NCI-H146 treated with DMSO at 0.1 percent for 48 hours (cell line): ENCODE data around the gene SEPTIN1.
A peak's percentile ranks its signal among the peaks of the same experiment; 100 is the strongest.
"Not testable (repeated sequence)": the region's sequence is repeated elsewhere in the genome, so short reads cannot be mapped to it uniquely, and the experiment has no call there.

Experiments used
- DNase-seq: peaks from one replicate; lab custom pipeline; 2025; ENCODE audit not compliant: unreplicated experiment; lab: John Stamatoyannopoulos, UW

SEPTIN1 gene

GRCh38 chr16:30342751-30343490 lies 39.4 kb downstream of the SEPTIN1 start:
- DNase-seq = no peak

- peak; percentile 19 for DNase-seq
These were observed 40.4 kb downstream of the SEPTIN1 start for GRCh38 chr16:30341971-30342370.

- DNase-seq = peak; percentile 93
These were observed 41.7 kb downstream of the SEPTIN1 start for GRCh38 chr16:30340621-30341020.

GRCh38 chr16:30338715-30339114 lies 43.6 kb downstream of the SEPTIN1 start:
- not testable (repeated sequence) for DNase-seq

- DNase-seq = not testable (repeated sequence)
These were observed 44.4 kb downstream of the SEPTIN1 start for GRCh38 chr16:30337964-30338357.

- no peak for DNase-seq
These were observed 46.5 kb downstream of the SEPTIN1 start for GRCh38 chr16:30335598-30336474.

- peak; percentile 65 for DNase-seq
These were observed 47.2 kb downstream of the SEPTIN1 start for GRCh38 chr16:30335028-30335597.

- DNase-seq = peak; percentile 38
These were observed 47.8 kb downstream of the SEPTIN1 start for GRCh38 chr16:30334473-30334989.
